ENCODE results near the gene FUBP3. TPM values are rescaled to one million over a fixed set of nuclear protein-coding genes. Genes with fewer than 3 reads are reported as not detected.

The FUBP3 gene
- total RNA-seq, 1 experiment from 2014 or later = 78.6 TPM

DNA sequence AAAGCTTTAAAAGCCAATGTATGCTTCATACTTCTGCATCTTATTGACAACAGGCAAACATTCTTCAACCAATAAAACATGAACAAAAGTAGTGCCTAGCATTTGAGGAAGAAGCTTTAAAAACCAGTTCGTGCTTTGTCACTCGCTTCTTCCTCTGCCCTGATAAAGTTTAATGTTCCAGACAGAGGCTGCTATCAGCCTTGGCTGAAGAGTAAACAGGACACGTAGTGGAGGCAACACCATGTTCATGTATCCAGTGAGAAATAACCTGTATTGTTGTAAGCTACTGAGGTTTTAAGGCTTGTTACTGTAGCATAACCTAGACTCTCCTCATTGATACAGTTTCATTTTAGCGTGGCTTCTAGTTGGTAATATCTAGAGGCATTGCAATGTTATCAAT is 3.2 kb upstream of the FUBP3 start:
- no peak overlapping the region for H3K56ac ChIP-seq (ENCODE audit: insufficient read length, low read depth, low read length)
- no peak overlapping the region for H2BK20ac ChIP-seq (ENCODE audit: low read depth, low read length, poor library complexity, severe bottlenecking)
- H2BK120ac ChIP-seq (ENCODE audit: low read depth, low read length, poor library complexity, severe bottlenecking) = no peak overlapping the region
- H3K9me3 Mint-ChIP-seq = no peaks in the 10 kb centered on the region
- no peak overlapping the region for H3K14ac ChIP-seq (ENCODE audit: insufficient read depth, low read length)
- no peak overlapping the region for H3T11ph ChIP-seq (ENCODE audit: low read length)
- H3K27ac ChIP-seq (ENCODE audit: insufficient read length, low read depth, low read length) = no peak overlapping the region
- no peak overlapping the region for H3K9ac ChIP-seq (ENCODE audit: extremely low read depth, insufficient read length, low read length)
- peaks cover 8% of the 10 kb centered on the region; the same call in 1 of the 2 replicates for H3K79me2 ChIP-seq (ENCODE audit: insufficient read depth, low read length)
- no peak overlapping the region for H3K18ac ChIP-seq (ENCODE audit: insufficient read length, low read depth, low read length)
- H3K4me1 Mint-ChIP-seq = peaks cover 12 to 18% of the 10 kb centered on the region in 2 experiments
- no peaks in the 10 kb centered on the region for H4K20me1 ChIP-seq (ENCODE audit: control insufficient read depth, insufficient read depth, insufficient read length)
- peaks cover 12% of the 10 kb centered on the region for H3K23me2 ChIP-seq (ENCODE audit: insufficient read length, low read depth, low read length, poor library complexity, severe bottlenecking)
- no peaks in the 10 kb centered on the region for H3K27me3 ChIP-seq (ENCODE audit: insufficient read depth, low read length)
- no peak overlapping the region for H3K23ac ChIP-seq (ENCODE audit: insufficient read length, low read depth, low read length)
- H2AK5ac ChIP-seq (ENCODE audit: insufficient read length, low read length) = no peak overlapping the region
- no CpG with 5 or more reads among the region's 4 CpGs for WGBS (ENCODE audit: extremely low coverage, insufficient read length, low lambda C conversion rate)
- no peak overlapping the region for H3K4me2 ChIP-seq (ENCODE audit: insufficient read depth, insufficient read length, low read length)
- peaks cover 11% of the 10 kb centered on the region for H3K27me3 Mint-ChIP-seq (ENCODE audit: low read depth)
- no peak for DNase-seq
- TF ChIP-seq, protein P1, sequence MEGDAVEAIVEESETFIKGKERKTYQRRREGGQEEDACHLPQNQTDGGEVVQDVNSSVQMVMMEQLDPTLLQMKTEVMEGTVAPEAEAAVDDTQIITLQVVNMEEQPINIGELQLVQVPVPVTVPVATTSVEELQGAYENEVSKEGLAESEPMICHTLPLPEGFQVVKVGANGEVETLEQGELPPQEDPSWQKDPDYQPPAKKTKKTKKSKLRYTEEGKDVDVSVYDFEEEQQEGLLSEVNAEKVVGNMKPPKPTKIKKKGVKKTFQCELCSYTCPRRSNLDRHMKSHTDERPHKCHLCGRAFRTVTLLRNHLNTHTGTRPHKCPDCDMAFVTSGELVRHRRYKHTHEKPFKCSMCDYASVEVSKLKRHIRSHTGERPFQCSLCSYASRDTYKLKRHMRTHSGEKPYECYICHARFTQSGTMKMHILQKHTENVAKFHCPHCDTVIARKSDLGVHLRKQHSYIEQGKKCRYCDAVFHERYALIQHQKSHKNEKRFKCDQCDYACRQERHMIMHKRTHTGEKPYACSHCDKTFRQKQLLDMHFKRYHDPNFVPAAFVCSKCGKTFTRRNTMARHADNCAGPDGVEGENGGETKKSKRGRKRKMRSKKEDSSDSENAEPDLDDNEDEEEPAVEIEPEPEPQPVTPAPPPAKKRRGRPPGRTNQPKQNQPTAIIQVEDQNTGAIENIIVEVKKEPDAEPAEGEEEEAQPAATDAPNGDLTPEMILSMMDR (conservative IDR thresholded peaks at IDR 0.05) = no peak
- peaks cover 0 to 6% (median 5%) of the 10 kb centered on the region in 3 experiments; a peak in 5 of 7 replicates for H3K36me3 Mint-ChIP-seq (ENCODE audit: insufficient read depth in 1 of 3, low read depth in 3 of 3)
- H2AFZ ChIP-seq (ENCODE audit: low read length) = no peak overlapping the region
- H2BK15ac ChIP-seq (ENCODE audit: low read depth, low read length) = no peak overlapping the region
- H2BK12ac ChIP-seq (ENCODE audit: insufficient read length, low read depth, low read length) = no peak overlapping the region
- no peak overlapping the region for H3K27ac Mint-ChIP-seq
- no peak overlapping the region for H3K4ac ChIP-seq (ENCODE audit: low read depth, low read length)
- H2BK5ac ChIP-seq (ENCODE audit: insufficient read length, low read length) = no peak overlapping the region
- peaks cover 6% of the 10 kb centered on the region for H3K79me1 ChIP-seq (ENCODE audit: insufficient read depth, low read depth, low read length, poor library complexity, severe bottlenecking)
- no peak overlapping the region for H4K91ac ChIP-seq (ENCODE audit: insufficient read length, low read depth, low read length)
- no peak overlapping the region for H4K5ac ChIP-seq (ENCODE audit: insufficient read length, low read depth, low read length)
- no peak overlapping the region for H3K4me3 Mint-ChIP-seq
- H3K4me1 ChIP-seq (ENCODE audit: insufficient read depth, low read length) = no peaks in the 10 kb centered on the region
- no peaks in the 10 kb centered on the region for H3K9me3 ChIP-seq (ENCODE audit: control insufficient read depth, low read depth, low read length)
- H4K8ac ChIP-seq (replicated peaks; ENCODE audit: insufficient read length, low read depth, low read length) = no peak overlapping the region

Data from H9 (cell line).